ENCODE results near the gene ZHX3. TPM values are rescaled to one million over a fixed set of nuclear protein-coding genes. Genes with fewer than 3 reads are reported as not detected.

The ZHX3 gene
- total and polyA plus RNA-seq, 4 donors: 3.2 to 30.0 (median 8.0) TPM

- H3K9me3 ChIP-seq (ENCODE audit: control insufficient read depth in 4 of 4, low read length in 3 of 4): no peaks in the 10 kb centered on the region
- peaks cover 4 to 41% (median 24%) of the 10 kb centered on the region in 4 donors for H3K4me1 ChIP-seq (ENCODE audit: control insufficient read depth in 4 of 4, insufficient read depth in 4 of 4, low read length in 3 of 4)
- no peaks in the 10 kb centered on the region for H3K36me3 ChIP-seq (ENCODE audit: control insufficient read depth in 4 of 4, insufficient read depth in 3 of 4, low read depth in 1 of 4, low read length in 3 of 4)
- no peaks in the 10 kb centered on the region for H3K27me3 ChIP-seq (ENCODE audit: control insufficient read depth in 4 of 4, insufficient read depth in 4 of 4, low read length in 3 of 4)
- peak; percentile 93 for DNase-seq (ENCODE audit: low spot score)
- peak overlapping the region; percentile 38 to 63 for H3K27ac ChIP-seq (ENCODE audit: low read depth in 1 of 2, low read length in 2 of 2)
- H3K9ac ChIP-seq (ENCODE audit: low read depth in 1 of 2, low read length in 2 of 2): peak overlapping the region in 1 of 2 donors; percentile 18
- 4% methylated on average over 25 of the region's 25 CpGs for WGBS
- TF ChIP-seq GABPA (IDR thresholded peaks at IDR 0.05 in 1 of 2, conservative IDR thresholded peaks at IDR 0.05 in 1 of 2) (no peak), FOXA1 (IDR thresholded peaks at IDR 0.05) (no peak), RAD21 (IDR thresholded peaks at IDR 0.05) (peak; percentile 98 to 99), EGR1 (IDR thresholded peaks at IDR 0.05; ENCODE audit: low read depth in 2 of 2) (no peak), CTCF (IDR thresholded peaks at IDR 0.05; ENCODE audit: low read depth, low read length, missing input control) (peak; percentile 98)
- TF ChIP-seq, protein P1, sequence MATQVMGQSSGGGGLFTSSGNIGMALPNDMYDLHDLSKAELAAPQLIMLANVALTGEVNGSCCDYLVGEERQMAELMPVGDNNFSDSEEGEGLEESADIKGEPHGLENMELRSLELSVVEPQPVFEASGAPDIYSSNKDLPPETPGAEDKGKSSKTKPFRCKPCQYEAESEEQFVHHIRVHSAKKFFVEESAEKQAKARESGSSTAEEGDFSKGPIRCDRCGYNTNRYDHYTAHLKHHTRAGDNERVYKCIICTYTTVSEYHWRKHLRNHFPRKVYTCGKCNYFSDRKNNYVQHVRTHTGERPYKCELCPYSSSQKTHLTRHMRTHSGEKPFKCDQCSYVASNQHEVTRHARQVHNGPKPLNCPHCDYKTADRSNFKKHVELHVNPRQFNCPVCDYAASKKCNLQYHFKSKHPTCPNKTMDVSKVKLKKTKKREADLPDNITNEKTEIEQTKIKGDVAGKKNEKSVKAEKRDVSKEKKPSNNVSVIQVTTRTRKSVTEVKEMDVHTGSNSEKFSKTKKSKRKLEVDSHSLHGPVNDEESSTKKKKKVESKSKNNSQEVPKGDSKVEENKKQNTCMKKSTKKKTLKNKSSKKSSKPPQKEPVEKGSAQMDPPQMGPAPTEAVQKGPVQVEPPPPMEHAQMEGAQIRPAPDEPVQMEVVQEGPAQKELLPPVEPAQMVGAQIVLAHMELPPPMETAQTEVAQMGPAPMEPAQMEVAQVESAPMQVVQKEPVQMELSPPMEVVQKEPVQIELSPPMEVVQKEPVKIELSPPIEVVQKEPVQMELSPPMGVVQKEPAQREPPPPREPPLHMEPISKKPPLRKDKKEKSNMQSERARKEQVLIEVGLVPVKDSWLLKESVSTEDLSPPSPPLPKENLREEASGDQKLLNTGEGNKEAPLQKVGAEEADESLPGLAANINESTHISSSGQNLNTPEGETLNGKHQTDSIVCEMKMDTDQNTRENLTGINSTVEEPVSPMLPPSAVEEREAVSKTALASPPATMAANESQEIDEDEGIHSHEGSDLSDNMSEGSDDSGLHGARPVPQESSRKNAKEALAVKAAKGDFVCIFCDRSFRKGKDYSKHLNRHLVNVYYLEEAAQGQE (IDR thresholded peaks at IDR 0.05): no peak
- peak overlapping the region in 2 of 3 donors; percentile 50 to 57 for H3K4me3 ChIP-seq (ENCODE audit: low read depth in 1 of 3, low read length in 3 of 3)
These were observed 22.4 kb upstream of the ZHX3 start for GRCh38 chr20:41339957-41340326.

DNA sequence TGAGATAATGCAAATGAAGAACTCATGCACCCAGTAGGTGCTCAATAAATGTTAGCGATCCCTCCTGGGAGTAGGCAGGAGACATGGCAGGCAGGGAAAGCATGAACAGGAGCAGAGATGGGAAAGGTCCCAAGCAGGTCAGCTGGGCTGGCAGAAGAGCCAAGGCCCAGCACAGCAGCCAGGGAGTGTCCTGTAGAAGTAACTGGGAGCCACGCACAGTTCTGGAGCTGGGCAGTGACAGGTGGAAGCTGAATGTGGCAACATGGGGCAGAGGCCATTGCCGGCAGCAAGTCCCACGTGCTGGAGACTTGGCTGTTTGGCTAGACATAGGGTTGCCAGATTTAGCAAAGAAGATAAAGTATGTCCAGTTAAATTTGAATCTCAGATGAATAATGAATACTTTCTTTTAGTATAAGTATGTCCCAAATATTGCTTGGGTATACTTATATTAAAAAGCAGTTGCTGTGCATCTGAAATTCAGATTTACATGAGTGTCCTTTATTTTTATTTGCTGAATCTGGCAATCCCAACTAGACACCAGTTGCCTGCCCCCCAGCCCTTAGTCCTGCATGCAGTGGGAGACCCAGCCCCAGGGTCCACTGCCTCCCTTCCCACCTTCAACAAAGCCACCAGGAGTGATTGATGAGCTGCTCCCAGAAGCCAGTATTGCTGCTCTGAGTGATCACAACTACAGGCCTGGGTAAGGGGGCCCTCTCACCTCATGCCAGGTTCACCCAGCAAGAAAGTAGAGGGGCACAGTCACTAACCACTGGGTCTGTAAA, 19.4 kb upstream of the ZHX3 start:
- Histone ChIP-seq H3K9me3 (ENCODE audit: control insufficient read depth in 4 of 4, low read length in 3 of 4) (no peaks in the 10 kb centered on the region), H3K4me3 (ENCODE audit: low read depth in 1 of 3, low read length in 3 of 3) (no peak overlapping the region), H3K9ac (ENCODE audit: low read depth in 1 of 2, low read length in 2 of 2) (no peak overlapping the region), H3K36me3 (ENCODE audit: control insufficient read depth in 4 of 4, insufficient read depth in 3 of 4, low read depth in 1 of 4, low read length in 3 of 4) (no peaks in the 10 kb centered on the region), H3K27me3 (ENCODE audit: control insufficient read depth in 4 of 4, insufficient read depth in 4 of 4, low read length in 3 of 4) (no peaks in the 10 kb centered on the region), H3K27ac (ENCODE audit: low read depth in 1 of 2, low read length in 2 of 2) (no peak overlapping the region), H3K4me1 (ENCODE audit: control insufficient read depth in 4 of 4, insufficient read depth in 4 of 4, low read length in 3 of 4) (peaks cover 4 to 17% (median 9%) of the 10 kb centered on the region in 4 donors)
- no peak for DNase-seq (ENCODE audit: low spot score)
- WGBS: 58% methylated on average over 4 of the region's 4 CpGs
- TF ChIP-seq JUND (IDR thresholded peaks at IDR 0.05) (no peak), RAD21 (IDR thresholded peaks at IDR 0.05) (no peak)

- WGBS: 85% methylated on average over 1 of the region's 1 CpG
These were observed 18.1 kb upstream of the ZHX3 start for GRCh38 chr20:41335591-41335990.

More at GRCh38 chr20:41335591-41335990, 18.1 kb upstream of the ZHX3 start:
- H3K27ac ChIP-seq (ENCODE audit: low read depth in 1 of 2, low read length in 2 of 2): no peak overlapping the region
- H3K4me1 ChIP-seq (ENCODE audit: control insufficient read depth in 4 of 4, insufficient read depth in 4 of 4, low read length in 3 of 4): peaks cover 0 to 8% (median 3%) of the 10 kb centered on the region in 4 donors
- TF ChIP-seq NR2F2 (IDR thresholded peaks at IDR 0.05) (no peak), RAD21 (IDR thresholded peaks at IDR 0.05) (no peak)
- H3K4me3 ChIP-seq (ENCODE audit: low read depth in 1 of 3, low read length in 3 of 3): no peak overlapping the region
- no peaks in the 10 kb centered on the region for H3K9me3 ChIP-seq (ENCODE audit: control insufficient read depth in 4 of 4, low read length in 3 of 4)
- no peak for DNase-seq (ENCODE audit: low spot score)
- H3K9ac ChIP-seq (ENCODE audit: low read depth in 1 of 2, low read length in 2 of 2): no peak overlapping the region
- H3K27me3 ChIP-seq (ENCODE audit: control insufficient read depth in 4 of 4, insufficient read depth in 4 of 4, low read length in 3 of 4): no peaks in the 10 kb centered on the region
- H3K36me3 ChIP-seq (ENCODE audit: control insufficient read depth in 4 of 4, insufficient read depth in 3 of 4, low read depth in 1 of 4, low read length in 3 of 4): no peaks in the 10 kb centered on the region

All from liver (tissue), 9 donors.